Measurements from ENCODE around the gene CNNM4. TPM values are rescaled to one million over a fixed set of nuclear protein-coding genes. Genes with fewer than 3 reads are reported as not detected.

Gene CNNM4
- total RNA-seq, 1 donor from 2014 or later = 5.8 TPM

DNA sequence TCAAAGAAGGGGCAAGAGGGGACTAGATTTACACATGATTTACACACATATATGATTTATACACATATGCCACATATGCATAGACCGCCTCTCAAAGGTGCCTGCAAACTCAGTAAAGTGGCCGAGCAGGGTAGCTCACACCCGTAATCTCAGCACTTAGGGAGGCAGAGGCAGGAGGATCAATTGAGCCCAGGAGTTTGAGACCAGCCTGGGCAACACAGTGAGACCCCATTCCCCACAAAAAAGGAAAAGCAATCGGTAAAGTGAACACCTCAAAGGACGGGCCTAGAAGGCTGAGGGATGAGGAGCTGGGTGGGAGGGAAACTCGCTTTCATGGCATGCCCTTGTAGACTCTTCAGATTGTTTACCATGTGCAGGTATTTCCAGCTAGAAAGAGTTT, 92.0 kb downstream of the CNNM4 start:
- H3K9me3 ChIP-seq (ENCODE audit: insufficient read depth, low read depth, low read length) = no peaks in the 10 kb centered on the region
- Mint-ChIP-seq H3K4me3 (ENCODE audit: unreplicated experiment) (no peak overlapping the region), H3K27ac (ENCODE audit: unreplicated experiment) (no peak overlapping the region), H3K36me3 (ENCODE audit: low read depth, unreplicated experiment) (peaks cover 9% of the 10 kb centered on the region), H3K4me1 (ENCODE audit: low read depth, unreplicated experiment) (peaks cover 1% of the 10 kb centered on the region), H3K9me3 (ENCODE audit: unreplicated experiment) (no peaks in the 10 kb centered on the region), H3K27me3 (ENCODE audit: low read depth, unreplicated experiment) (no peaks in the 10 kb centered on the region)
- no peak for DNase-seq (ENCODE audit: low read depth)
- FAIRE-seq = no peak
- H4K20me1 ChIP-seq (ENCODE audit: insufficient read depth, low read length) = peaks cover 19% of the 10 kb centered on the region
- no peak overlapping the region for H2AFZ ChIP-seq (ENCODE audit: low read depth, low read length)
- peaks cover 12% of the 10 kb centered on the region for H3K4me1 ChIP-seq (ENCODE audit: insufficient read depth, low read length)
- peaks cover 22% of the 10 kb centered on the region for H3K79me2 ChIP-seq (ENCODE audit: insufficient read depth, low read length)
- H3K36me3 ChIP-seq (ENCODE audit: insufficient read depth, low read length) = peaks cover 10% of the 10 kb centered on the region
- no peak overlapping the region for H3K9ac ChIP-seq (ENCODE audit: low read length)
- H3K27me3 ChIP-seq (ENCODE audit: insufficient read depth, low read length) = no peaks in the 10 kb centered on the region
- TF ChIP-seq EZH2 (IDR thresholded peaks at IDR 0.05; ENCODE audit: insufficient read depth, low read length) = no peak
- TF ChIP-seq CTCF (IDR thresholded peaks at IDR 0.05; ENCODE audit: insufficient read depth, low read depth, low read length) = no peak
- no peak overlapping the region for H3K4me2 ChIP-seq (ENCODE audit: low read length)
- H3K27ac ChIP-seq (ENCODE audit: low read depth, low read length) = no peak overlapping the region
- no peak overlapping the region for H3K4me3 ChIP-seq (ENCODE audit: insufficient read depth, low read depth, low read length)

- H3K27me3 ChIP-seq (ENCODE audit: insufficient read depth, low read length) = no peaks in the 10 kb centered on the region
- peaks cover 9% of the 10 kb centered on the region for H3K36me3 Mint-ChIP-seq (ENCODE audit: low read depth, unreplicated experiment)
- TF ChIP-seq EZH2 (IDR thresholded peaks at IDR 0.05; ENCODE audit: insufficient read depth, low read length) (no peak), CTCF (IDR thresholded peaks at IDR 0.05; ENCODE audit: insufficient read depth, low read depth, low read length) (no peak)
- H3K36me3 ChIP-seq (ENCODE audit: insufficient read depth, low read length) = peaks cover 10% of the 10 kb centered on the region
- no peak overlapping the region for H3K4me3 ChIP-seq (ENCODE audit: insufficient read depth, low read depth, low read length)
- peaks cover 12% of the 10 kb centered on the region for H3K4me1 ChIP-seq (ENCODE audit: insufficient read depth, low read length)
- H3K9me3 Mint-ChIP-seq (ENCODE audit: unreplicated experiment) = no peaks in the 10 kb centered on the region
- H3K27me3 Mint-ChIP-seq (ENCODE audit: low read depth, unreplicated experiment) = no peaks in the 10 kb centered on the region
- no peak overlapping the region for H3K27ac ChIP-seq (ENCODE audit: low read depth, low read length)
- DNase-seq (ENCODE audit: low read depth) = no peak
- peaks cover 19% of the 10 kb centered on the region for H4K20me1 ChIP-seq (ENCODE audit: insufficient read depth, low read length)
- H3K9me3 ChIP-seq (ENCODE audit: insufficient read depth, low read depth, low read length) = no peaks in the 10 kb centered on the region
- H2AFZ ChIP-seq (ENCODE audit: low read depth, low read length) = no peak overlapping the region
- H3K9ac ChIP-seq (ENCODE audit: low read length) = no peak overlapping the region
- no peak overlapping the region for H3K4me2 ChIP-seq (ENCODE audit: low read length)
- H3K4me1 Mint-ChIP-seq (ENCODE audit: low read depth, unreplicated experiment) = peaks cover 1% of the 10 kb centered on the region
- FAIRE-seq = no peak
- peaks cover 23% of the 10 kb centered on the region for H3K79me2 ChIP-seq (ENCODE audit: insufficient read depth, low read length)
- no peak overlapping the region for H3K27ac Mint-ChIP-seq (ENCODE audit: unreplicated experiment)
- no peak overlapping the region for H3K4me3 Mint-ChIP-seq (ENCODE audit: unreplicated experiment)
These were observed 92.6 kb downstream of the CNNM4 start for GRCh38 chr2:96853321-96853720.

- peak overlapping the region; percentile 40 for H3K27ac ChIP-seq (ENCODE audit: low read depth, low read length)
- H3K36me3 Mint-ChIP-seq (ENCODE audit: low read depth, unreplicated experiment) = peaks cover 9% of the 10 kb centered on the region
- peaks cover 19% of the 10 kb centered on the region for H3K4me1 ChIP-seq (ENCODE audit: insufficient read depth, low read length)
- H3K9me3 ChIP-seq (ENCODE audit: insufficient read depth, low read depth, low read length) = no peaks in the 10 kb centered on the region
- FAIRE-seq (no peak), DNase-seq (ENCODE audit: low read depth) (no peak)
- H3K9ac ChIP-seq (ENCODE audit: low read length) = peak overlapping the region; percentile 83
- TF ChIP-seq CTCF (IDR thresholded peaks at IDR 0.05; ENCODE audit: insufficient read depth, low read depth, low read length) = no peak
- no peaks in the 10 kb centered on the region for H3K27me3 Mint-ChIP-seq (ENCODE audit: low read depth, unreplicated experiment)
- H3K4me3 ChIP-seq (ENCODE audit: insufficient read depth, low read depth, low read length) = peak overlapping the region; percentile 81
- H3K4me1 Mint-ChIP-seq (ENCODE audit: low read depth, unreplicated experiment) = peaks cover 8% of the 10 kb centered on the region
- peaks cover 46% of the 10 kb centered on the region for H4K20me1 ChIP-seq (ENCODE audit: insufficient read depth, low read length)
- no peaks in the 10 kb centered on the region for H3K9me3 Mint-ChIP-seq (ENCODE audit: unreplicated experiment)
- H3K4me3 Mint-ChIP-seq (ENCODE audit: unreplicated experiment) = peak overlapping the region; percentile 90
- peaks cover 7% of the 10 kb centered on the region for H3K36me3 ChIP-seq (ENCODE audit: insufficient read depth, low read length)
- H3K4me2 ChIP-seq (ENCODE audit: low read length) = peak overlapping the region; percentile 98
- H3K79me2 ChIP-seq (ENCODE audit: insufficient read depth, low read length) = peaks cover 23% of the 10 kb centered on the region
- H2AFZ ChIP-seq (ENCODE audit: low read depth, low read length) = peak overlapping the region; percentile 89
- no peak overlapping the region for H3K27ac Mint-ChIP-seq (ENCODE audit: unreplicated experiment)
- H3K27me3 ChIP-seq (ENCODE audit: insufficient read depth, low read length) = no peaks in the 10 kb centered on the region
These were observed 96.3 kb downstream of the CNNM4 start for GRCh38 chr2:96856776-96857666.
